NOMO-1 treated with DMSO at 0.1 percent for 48 hours (cell line): Measurements from ENCODE around the gene AIFM2.
"Not testable (repeated sequence)": the region's sequence is repeated elsewhere in the genome, so short reads cannot be mapped to it uniquely, and the experiment has no call there.

ENCODE experiments used
- DNase-seq: peaks from one replicate; lab custom pipeline; 2025; ENCODE audit not compliant: unreplicated experiment; lab: John Stamatoyannopoulos, UW

Gene AIFM2

DNA sequence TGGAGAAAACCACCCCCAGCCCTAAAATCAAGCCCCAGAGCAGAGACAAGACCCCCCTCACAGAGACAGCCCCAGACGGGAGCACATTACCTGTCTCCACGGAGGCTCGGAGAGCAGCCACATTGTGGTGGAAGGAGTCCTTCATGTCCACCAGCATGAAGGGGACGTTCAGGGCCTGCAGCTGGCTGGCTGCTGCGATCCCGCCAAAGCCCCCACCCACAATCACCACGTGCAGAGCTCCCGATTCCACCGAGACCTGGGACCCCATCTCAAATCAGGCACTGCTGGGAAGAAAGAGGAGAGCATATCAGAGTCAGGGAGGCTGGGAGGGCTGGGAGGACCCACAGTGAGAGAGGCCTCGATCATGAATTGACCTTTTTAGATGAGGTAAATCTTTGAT lies 8.8 kb downstream of the AIFM2 start:
- no peak for DNase-seq

DNA sequence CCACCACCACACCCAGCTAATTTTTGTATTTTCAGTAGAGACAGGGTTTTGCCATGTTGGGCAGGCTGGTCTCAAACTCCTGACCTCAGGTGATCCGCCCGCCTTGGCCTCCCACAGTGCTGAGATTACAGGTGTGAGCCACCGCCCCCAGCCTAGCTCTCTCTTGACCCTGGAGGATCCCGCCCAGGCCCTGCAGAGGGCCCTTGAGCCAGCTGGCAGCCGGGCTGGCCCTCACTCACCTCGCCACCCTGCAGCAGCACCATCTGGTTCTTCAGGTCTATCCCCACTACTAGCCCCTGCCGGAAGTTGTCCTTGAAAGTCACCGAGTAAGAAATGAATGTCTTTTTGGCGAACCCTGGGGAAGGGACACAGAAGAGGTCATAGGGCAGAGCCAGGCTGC lies 9.5 kb downstream of the AIFM2 start:
- DNase-seq = not testable (repeated sequence)

DNA sequence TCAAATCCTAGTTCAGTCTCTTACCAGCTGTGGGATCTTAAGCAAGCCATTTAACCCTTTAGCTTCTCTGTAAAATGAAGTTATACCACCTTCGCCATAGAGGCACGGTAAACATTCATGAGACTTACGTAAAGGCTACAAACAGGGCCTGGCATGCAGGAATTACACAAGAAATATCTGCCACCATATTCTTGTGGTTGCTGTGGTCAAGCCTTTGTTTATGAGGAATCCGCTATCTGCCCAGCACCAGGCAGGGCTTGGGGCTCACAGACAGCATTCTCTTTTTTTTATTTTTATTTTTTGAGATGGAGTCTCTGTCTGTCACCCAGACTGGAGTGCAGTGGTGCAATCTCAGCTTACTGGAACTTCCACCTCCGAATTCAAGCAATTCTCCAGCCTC lies 9.9 kb downstream of the AIFM2 start:
- DNase-seq = peak; percentile 3

DNA sequence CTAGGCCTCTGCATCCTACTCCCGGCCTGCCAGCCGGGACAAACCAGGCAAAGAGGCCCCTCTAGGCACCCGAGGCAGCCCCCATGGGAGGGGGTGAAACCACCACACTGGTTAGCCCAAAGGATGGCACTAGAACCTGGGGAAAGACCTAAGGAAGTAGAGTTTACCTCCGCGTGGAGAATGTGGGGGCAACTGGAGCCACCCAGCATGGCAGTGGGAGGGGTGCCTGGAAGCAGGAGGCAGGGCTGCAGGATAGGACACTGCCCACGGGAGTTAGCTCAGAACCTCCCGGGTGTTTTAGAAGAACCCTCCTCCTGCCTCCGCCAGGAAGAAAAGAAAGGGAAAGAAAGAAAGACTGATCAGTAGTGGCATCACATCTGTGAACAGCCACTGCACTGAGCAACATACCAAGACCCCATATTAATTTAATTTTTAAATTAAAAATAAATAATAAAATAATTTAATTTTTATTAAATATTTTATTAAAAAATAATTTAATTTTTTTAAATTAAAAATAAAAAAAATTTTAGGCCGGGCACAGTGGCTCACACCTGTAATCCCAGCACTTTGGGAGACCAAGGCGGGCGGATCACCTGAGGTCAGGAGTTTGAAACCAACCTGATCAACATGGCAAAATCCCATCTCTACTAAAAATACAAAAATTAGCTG lies 11.2 kb downstream of the AIFM2 start:
- DNase-seq = no peak

DNA sequence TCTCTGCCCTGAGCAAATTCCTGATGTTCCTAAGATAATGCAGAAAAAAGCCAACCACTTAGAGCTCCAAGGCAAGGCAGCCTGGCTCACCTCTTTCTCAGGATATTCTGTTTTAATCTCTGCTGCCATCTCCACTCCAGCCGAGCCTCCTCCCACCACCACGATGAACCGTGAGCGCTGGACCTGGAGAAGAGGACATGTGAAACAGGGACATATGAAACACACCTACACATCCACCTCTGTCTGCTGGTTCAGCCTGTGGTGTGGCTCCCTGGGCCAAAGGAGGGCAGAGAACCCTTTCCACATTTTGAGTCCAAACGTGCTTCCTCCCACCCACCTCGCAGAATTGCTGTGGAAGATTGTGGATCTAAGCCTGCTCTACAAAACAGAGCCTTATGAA lies 12.2 kb downstream of the AIFM2 start:
- DNase-seq = no peak

DNA sequence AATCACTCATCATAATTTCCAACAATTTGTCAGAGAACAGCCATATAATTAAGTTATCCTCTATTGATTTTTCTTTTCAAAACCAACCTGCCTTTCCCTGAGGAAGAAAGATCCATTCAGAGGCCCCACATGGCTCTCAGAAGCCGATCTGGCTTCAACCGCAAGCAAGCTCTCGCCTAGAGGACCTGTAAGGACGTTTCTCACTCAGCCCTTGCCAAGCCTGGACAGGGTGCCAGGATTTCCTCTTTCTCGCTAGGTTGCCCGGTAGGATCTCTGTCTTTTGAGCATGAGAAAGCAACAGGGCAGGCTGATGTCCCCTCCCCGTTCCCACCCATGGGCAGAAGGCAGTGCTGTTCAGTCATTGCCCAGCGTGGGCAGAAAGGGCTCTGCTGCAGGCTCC lies 13.0 kb downstream of the AIFM2 start:
- no peak for DNase-seq

DNA sequence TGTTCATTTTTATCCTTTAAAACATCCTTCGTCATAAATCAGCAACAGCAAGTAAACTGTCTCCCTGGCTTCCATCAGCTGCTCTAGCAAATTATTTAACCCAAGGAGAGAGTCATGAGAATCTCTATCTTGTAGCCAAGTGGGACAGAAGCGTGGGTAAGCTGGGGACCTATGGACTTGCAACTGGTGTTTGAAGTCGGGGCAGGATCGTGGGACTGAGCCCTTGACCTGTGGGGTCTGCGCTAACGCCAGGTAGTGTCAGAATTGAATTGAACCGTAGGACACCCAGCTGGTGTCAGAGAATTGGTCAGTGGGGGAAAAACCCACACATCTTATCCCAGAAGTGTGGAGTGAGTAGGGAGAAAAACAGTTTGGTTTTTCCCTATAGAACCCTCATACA lies 13.4 kb downstream of the AIFM2 start:
- DNase-seq = no peak

DNA sequence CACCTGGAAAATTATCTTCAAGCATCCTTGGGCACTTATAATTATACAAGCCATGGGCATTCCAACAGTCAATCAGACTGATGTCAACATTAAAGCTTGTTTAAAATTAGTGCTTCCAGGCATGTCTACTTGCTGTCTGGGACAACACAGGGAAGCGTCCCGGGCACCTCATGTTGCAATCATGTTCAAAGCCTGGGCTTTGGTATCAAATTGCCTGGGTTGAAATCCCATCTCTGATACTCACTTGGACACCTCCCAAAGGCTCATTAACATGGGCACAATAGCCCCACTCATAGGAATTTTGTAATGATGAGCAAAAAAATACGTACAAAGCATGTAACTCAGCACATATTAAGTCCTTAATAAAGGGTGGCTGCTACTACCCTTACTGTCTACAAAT lies 14.4 kb downstream of the AIFM2 start:
- no peak for DNase-seq

DNA sequence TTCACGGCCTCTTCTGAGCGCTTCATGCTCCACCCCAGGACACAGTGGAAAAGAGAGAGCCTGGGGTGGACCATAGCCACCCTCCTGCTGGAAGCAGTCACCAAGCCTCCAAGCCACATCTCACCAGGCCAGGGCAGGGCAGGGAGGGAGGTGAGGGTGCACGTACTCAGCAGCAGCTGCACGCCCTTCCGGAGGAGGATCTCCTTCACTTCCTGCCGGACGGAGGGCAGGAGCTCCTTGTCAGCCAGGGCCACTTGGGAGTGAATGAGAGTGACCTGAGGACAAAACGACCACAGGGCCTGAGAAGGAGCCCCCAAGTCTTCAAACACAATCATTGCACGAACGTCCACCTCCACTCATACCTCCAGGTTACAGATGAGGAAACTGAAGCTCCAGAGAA lies 15.0 kb downstream of the AIFM2 start:
- DNase-seq = no peak

DNA sequence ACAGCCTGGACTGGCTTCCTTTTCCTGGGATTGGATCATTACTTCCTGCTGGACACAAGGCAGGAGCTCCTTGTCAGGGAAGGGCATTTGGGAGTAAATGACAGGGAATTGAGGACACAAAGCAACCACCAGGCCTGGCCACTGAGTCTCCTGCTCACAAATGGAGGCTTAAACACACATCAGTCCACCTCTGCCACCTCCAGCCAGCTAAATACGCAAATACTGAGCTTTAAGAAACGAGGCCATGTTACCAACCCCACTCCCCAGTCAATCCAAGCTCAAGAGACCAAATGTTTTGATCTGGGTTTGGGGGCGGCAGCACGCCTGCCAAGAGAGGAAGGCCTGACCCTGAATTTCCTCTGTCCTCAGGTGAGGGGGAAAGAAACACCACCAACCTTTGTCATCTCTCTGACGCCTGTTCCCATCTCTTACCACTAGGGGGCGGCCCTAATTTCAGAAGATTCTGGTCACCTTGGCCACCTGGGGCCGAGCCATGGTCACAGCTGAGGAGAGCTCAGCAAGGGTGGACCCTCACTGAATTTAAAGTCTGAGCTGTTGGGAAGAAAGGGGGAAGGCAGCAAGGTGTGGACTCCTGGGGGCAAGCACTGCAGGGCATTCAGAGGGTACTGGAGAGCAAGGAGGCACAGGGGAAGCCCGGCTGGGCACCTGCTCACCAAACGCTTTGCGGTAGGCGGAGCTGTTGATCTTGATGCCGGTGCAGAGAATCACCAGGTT lies 16.5 kb downstream of the AIFM2 start:
- DNase-seq = peak; percentile 23

DNA sequence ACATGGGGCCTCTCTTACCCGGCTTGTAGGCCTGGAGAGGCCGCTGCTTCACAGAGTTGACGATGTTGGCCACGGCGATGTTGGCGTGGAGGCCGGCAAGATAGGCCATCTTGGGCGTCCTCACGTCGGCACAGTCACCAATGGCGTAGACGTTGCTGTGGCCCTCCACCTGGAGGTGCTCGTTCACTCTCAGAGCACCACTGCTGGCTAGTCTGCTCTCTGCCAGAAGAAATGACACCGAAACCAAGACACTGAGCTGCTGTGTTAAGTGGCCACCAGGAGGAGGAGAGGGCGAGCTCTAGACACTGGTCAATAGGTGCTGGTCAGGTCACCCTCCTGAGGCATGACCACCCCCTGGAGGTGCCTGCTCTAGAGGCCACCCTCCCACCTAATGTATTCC lies 17.7 kb downstream of the AIFM2 start:
- DNase-seq = no peak

DNA sequence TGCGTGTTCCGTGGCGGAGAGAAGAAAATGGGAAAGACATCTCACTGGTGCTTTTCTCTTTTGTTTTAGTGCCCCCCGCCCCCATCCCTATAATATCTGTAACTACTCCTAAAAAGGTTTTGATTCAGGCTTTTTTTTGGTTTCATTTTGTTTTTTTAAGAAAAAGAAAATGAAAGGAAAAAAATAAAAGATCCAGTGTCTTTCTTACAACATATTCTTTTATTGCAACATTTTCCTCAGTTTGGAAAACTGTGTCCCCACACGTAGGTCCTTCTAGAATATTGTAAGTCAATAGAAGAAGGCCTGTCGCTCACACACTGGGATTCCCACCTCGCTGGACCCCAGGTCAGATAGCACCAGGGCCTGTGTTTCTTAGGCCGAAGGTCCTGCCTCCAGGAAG lies 20.6 kb downstream of the AIFM2 start:
- no peak for DNase-seq

DNA sequence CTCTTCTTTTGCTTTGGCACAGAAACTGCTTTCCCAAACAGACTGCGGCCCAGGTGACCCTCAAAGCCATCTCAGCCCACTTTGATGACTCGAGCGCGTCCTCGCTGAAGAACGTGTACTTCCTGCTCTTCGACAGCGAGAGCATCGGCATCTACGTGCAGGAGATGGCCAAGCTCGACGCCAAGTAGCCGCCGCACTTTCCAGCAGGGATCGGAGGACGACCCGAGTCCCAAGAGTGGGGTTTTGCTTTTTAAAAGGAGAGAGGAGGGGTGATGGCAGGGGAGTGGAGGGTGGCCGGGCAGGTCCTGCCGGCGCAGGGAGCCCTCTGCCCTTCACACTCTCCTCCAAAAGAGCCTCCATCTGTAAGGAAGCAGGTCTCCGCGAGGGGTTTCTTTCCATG lies 21.1 kb downstream of the AIFM2 start:
- DNase-seq = no peak

DNA sequence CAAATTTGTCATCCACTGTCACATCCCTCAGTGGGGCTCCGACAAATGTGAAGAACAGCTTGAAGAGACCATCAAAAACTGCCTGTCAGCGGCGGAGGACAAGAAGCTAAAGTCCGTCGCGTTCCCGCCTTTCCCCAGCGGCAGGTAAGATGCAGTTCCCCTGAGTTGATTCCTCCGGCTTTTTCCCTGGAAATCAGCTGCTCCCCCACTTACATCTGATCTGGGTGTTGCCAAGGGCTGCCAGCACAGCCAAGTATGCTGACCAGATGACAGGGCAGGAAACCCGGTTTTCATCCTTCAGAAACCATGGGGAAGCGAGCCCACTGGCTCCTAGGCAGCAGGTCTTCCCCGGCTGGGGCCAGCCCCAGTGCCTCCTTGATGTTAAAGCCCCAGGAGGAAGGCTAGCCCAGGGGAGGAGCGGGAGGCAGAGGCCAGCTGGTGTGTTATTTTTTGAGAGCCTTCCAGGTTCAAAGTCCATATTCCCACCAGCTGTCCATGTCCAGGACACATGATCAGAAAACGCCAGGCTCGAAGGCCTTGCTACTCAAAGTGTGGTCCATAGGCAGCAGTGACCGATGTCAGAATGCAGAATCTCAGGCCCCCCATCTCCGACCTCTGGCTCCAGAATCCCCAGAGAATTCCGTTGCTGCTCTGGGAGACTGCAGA lies 23.4 kb downstream of the AIFM2 start:
- DNase-seq = no peak

DNA sequence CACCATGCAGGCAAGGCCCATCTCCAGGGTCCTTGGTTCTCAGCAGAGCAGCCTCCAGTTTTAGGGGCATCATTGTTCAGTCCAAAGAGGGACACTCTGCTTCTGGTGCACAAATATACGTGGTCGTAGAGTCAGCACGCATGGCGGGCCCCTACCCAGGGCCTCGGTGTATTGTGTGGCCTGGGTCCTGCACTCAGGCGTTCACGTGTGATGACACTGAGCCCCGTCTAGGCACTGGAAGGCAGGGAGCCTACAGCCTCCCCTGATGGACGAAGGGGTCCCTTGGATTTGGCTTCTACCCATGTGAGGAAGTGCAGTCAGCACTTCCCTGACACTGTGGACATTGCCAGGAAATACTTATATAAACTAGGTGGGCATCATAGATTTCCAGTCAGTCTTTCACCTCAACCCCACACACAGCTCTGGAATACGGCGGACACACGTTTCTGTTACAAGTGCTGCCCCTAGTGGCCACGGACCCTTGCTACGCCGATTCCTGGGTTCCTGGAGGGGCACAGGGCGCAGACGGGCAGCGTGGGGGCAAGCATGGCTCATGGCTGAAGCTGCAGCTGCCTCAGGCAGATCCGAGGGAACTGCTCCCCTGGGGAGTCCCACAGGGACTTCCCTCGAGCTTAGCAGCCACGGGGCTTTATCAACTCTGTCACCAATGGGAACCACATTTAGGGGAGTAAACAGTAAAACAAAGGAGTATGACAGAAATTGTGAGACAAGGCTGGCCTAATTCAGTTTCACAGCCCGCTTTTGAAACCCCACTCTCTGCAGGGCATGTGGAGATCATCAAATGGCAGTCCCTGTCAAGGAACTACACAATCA lies 25.4 kb downstream of the AIFM2 start:
- DNase-seq = no peak

DNA sequence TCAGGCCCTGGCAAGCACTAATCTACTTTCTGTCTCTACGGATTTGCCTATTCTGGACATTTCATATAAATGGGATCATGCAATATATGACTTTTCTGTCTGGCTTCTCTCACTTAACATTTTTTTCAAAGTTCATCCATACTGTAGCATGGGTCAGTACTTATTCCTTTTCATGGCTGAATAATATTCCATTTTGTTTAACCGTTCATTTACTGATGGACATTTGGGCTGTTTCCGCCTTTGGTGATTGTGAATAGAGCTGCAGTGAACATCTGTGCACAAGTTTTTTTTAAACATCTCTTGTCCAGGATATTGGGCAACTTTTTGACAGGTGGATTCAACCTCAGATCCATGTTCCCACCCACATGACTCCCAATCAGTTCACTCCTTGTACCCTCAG lies 31.0 kb downstream of the AIFM2 start:
- no peak for DNase-seq

DNA sequence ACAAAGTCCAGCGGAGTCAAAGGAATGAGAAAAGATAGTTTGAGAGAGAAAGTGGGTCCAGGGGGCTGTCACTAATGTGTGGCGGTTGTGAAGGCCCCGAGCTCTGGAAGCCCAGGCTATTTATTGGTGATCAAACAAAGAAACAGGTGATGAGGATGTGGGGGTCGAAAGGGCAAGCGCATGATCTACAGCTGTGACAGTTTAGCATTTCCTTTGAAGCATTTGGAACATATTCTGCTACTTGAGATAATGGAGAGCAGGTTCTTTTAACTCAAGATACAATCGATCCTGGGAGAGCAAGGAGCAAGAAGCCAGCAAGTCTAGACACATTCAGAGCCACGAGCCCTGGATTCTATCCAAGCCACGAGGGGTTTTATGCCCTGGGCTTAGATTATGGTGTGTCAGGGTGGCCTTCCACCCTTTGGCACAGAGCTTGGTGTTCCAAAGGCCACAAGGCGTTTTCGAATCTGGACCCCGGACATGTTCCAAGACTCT lies 31.5 kb downstream of the AIFM2 start:
- DNase-seq = not testable (repeated sequence)

DNA sequence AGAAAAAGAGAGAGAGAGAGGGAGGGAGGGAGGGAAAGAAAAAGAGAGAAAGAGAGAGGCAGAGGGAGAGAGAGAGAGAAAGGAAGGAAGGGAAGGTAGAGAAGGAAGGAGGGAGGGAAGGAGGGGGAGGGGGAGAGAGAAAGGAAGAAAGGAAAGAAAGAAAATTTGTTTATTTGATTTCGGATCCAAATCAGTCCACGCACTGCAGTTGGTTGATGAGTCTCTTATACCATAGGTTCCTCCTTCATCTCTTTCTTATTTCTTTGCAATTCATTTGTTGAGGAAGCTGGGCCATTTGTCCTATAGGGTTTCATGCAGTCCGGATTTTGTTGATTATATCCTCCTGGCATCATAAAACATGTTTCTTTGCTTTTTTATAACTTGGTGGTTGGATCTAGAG lies 34.4 kb downstream of the AIFM2 start:
- no peak for DNase-seq

DNA sequence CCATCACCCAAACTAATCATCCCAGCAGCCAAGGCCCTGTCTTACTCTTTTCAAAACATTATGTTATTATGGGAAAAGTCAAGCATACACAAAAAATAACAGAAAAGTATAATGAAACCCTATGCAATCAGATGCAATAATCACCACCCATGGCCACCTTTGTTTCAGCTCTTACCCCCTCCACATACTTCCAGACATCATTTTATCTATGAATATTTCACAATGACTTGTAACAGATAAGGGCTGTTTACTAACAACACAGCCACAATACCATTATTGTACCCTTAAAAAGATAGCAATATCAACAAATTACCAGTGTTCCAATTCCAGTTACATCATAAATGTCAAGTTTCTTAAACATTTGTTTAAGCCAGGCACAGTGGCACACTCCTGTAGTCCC lies 35.2 kb downstream of the AIFM2 start:
- no peak for DNase-seq

DNA sequence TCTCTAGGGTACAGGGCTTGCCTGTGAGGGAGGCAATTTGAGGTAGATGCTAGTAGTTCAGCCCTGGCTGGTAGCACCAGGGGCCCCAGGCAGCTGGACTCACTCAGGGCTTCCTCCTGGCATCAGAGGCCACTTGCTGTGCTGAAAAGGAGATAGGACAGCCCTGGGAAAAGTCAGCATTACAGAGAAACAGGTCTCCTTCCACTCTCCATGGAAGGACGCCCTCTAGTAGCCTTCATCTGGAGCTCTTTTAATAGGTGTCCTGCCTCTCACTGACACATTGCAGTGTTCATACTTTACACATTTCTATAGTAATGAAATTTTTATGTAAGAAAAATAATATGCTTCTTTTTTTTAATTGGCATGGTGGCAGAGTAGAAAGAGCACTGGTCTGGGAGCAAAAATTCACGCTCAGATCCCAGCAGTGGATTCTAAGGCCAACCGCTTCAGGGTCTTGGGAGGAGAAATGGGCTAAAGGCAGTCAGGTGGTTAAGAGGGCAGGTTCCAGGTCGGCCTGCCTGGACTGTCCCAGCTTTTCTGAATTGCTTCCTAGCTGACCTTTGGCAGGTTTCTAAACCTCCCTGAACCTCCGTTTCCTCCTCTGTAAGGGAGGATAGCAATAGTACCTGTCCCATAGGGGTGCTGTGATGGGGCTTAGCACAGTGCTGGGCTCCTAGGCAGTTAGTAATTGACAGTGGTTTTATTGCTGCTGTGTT lies 35.8 kb downstream of the AIFM2 start:
- DNase-seq = no peak
